ENCODE data around the gene BICD1. TPM values are rescaled to one million over a fixed set of nuclear protein-coding genes. Genes with fewer than 3 reads are reported as not detected.

Gene BICD1
- total and polyA plus RNA-seq, 2 donors (not counting 3 experiments of a cell fraction or from before 2014, with no cell fraction given), result 12.2 to 51.0 TPM

DNA sequence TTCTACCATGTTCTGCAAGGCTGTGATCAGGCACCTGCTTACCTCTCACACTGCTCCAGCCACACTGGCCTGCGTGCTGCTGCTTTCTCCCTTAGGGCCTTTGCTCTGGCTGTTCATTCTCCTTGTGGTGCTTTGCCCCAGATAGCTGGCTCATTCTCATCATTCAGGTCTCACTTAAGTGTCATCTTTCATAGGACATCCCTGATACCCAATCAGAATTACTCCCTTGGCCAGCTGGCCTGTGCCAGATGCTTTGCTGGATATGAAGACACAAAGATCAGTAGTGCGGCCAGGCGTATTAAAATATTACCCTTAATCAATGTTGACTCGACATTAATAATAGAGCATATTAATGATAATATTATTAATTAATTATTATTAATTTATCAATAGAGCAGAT is 148.9 kb downstream of the BICD1 start:
- H3K4me1 ChIP-seq (ENCODE audit: control insufficient read depth, extremely low read depth, insufficient read depth, low read length), result no peaks in the 10 kb centered on the region
- dilution Hi-C loops (cut with MboI; ENCODE audit: extremely low pct_ligation_motif_present, low sequenced_read_pairs), result no loop called here
- H3K9me3 ChIP-seq (replicated peaks; ENCODE audit: control insufficient read depth, insufficient read depth, low read length), result no peaks in the 10 kb centered on the region
- FAIRE-seq (no peak), DNase-seq (ENCODE audit: low read depth, low spot score) (no peak)
- TF ChIP-seq, protein P1, sequence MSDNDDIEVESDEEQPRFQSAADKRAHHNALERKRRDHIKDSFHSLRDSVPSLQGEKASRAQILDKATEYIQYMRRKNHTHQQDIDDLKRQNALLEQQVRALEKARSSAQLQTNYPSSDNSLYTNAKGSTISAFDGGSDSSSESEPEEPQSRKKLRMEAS (IDR thresholded peaks at IDR 0.05; ENCODE audit: insufficient read depth, insufficient read length), result no peak
- TF ChIP-seq EZH2 (IDR thresholded peaks at IDR 0.05; ENCODE audit: borderline replicate concordance, low read depth, low read length, severe bottlenecking) (no peak), JUN (IDR thresholded peaks at IDR 0.05; ENCODE audit: borderline replicate concordance, insufficient read depth, insufficient read length, low read depth) (no peak), MYC (IDR thresholded peaks at IDR 0.05; ENCODE audit: low read depth, low read length) (no peak), FOS (IDR thresholded peaks at IDR 0.05; ENCODE audit: borderline replicate concordance, insufficient read depth, low read length) (no peak), POLR2AphosphoS5 (IDR thresholded peaks at IDR 0.05; ENCODE audit: insufficient read depth, low read depth, low read length) (no peak), POLR2A (IDR thresholded peaks at IDR 0.05; ENCODE audit: low read depth, low read length) (no peak), GATA2 (IDR thresholded peaks at IDR 0.05; ENCODE audit: insufficient read depth, insufficient read length, low read depth, low read length) (no peak)
- TF ChIP-seq, protein P2, sequence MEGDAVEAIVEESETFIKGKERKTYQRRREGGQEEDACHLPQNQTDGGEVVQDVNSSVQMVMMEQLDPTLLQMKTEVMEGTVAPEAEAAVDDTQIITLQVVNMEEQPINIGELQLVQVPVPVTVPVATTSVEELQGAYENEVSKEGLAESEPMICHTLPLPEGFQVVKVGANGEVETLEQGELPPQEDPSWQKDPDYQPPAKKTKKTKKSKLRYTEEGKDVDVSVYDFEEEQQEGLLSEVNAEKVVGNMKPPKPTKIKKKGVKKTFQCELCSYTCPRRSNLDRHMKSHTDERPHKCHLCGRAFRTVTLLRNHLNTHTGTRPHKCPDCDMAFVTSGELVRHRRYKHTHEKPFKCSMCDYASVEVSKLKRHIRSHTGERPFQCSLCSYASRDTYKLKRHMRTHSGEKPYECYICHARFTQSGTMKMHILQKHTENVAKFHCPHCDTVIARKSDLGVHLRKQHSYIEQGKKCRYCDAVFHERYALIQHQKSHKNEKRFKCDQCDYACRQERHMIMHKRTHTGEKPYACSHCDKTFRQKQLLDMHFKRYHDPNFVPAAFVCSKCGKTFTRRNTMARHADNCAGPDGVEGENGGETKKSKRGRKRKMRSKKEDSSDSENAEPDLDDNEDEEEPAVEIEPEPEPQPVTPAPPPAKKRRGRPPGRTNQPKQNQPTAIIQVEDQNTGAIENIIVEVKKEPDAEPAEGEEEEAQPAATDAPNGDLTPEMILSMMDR (IDR thresholded peaks at IDR 0.05; ENCODE audit: extremely low read depth in 1 of 2, insufficient read depth in 1 of 2, low read depth in 1 of 2, low read length in 2 of 2), result no peak
- H4K20me1 ChIP-seq (replicated peaks; ENCODE audit: control insufficient read depth, extremely low read depth, insufficient read depth, low read length), result no peaks in the 10 kb centered on the region
- intact Hi-C loops (cut with micrococcal nuclease), result no loop called here
- ChIA-PET CTCF (interaction anchor here (1.0 kb wide), 1 partner anchor 10 kb away, joined by 3 read pairs; no protein-coding TSS in a partner anchor), POLR2A (no interaction called here)
- no peaks in the 10 kb centered on the region for H3K9me1 ChIP-seq (replicated peaks; ENCODE audit: control insufficient read depth, extremely low read depth, insufficient read depth, low read length)
- no peak overlapping the region for H3K27ac ChIP-seq (ENCODE audit: insufficient read depth, low read depth, low read length)
- H2AFZ ChIP-seq (ENCODE audit: low read depth, low read length), result no peak overlapping the region
- H3K79me2 ChIP-seq (ENCODE audit: control insufficient read depth, insufficient read depth, low read length), result no peaks in the 10 kb centered on the region
- no peaks in the 10 kb centered on the region for H3K27me3 ChIP-seq (ENCODE audit: control insufficient read depth in 2 of 2, insufficient read depth in 2 of 2, low read length in 2 of 2)
- no peak overlapping the region for H3K9ac ChIP-seq (replicated peaks; ENCODE audit: extremely low read depth, insufficient read depth, low read length)
- H3K36me3 ChIP-seq (ENCODE audit: control insufficient read depth in 2 of 2, extremely low read depth in 1 of 2, insufficient read depth in 2 of 2, low read length in 2 of 2), result no peaks in the 10 kb centered on the region
- no peak overlapping the region for H3K4me2 ChIP-seq (ENCODE audit: insufficient read depth, low read length)
- no TSS peak for BruUV-seq (replicated peaks)
- H3K4me3 ChIP-seq (replicated peaks in 1 of 3; ENCODE audit: insufficient read depth in 1 of 3, low read depth in 1 of 3, low read length in 3 of 3), result no peak overlapping the region
